ENCODE measurements around the gene CERT1.

GRCh38 chr5:75381456-75381855 is 130.0 kb downstream of the CERT1 start:
- TF ChIP-seq EZH2 (IDR thresholded peaks at IDR 0.05; ENCODE audit: borderline replicate concordance, low read length), result no peak
- TF ChIP-seq, protein P1, sequence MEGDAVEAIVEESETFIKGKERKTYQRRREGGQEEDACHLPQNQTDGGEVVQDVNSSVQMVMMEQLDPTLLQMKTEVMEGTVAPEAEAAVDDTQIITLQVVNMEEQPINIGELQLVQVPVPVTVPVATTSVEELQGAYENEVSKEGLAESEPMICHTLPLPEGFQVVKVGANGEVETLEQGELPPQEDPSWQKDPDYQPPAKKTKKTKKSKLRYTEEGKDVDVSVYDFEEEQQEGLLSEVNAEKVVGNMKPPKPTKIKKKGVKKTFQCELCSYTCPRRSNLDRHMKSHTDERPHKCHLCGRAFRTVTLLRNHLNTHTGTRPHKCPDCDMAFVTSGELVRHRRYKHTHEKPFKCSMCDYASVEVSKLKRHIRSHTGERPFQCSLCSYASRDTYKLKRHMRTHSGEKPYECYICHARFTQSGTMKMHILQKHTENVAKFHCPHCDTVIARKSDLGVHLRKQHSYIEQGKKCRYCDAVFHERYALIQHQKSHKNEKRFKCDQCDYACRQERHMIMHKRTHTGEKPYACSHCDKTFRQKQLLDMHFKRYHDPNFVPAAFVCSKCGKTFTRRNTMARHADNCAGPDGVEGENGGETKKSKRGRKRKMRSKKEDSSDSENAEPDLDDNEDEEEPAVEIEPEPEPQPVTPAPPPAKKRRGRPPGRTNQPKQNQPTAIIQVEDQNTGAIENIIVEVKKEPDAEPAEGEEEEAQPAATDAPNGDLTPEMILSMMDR (conservative IDR thresholded peaks at IDR 0.05 in 1 of 2, IDR thresholded peaks at IDR 0.05 in 1 of 2; ENCODE audit: extremely low read depth in 1 of 2, insufficient read depth in 1 of 2, low read depth in 1 of 2, low read length in 2 of 2), result no peak
